Lower leg skin (tissue), 3 donors: ENCODE measurements around the gene PLCB1.

Experiments
- CTCF ChIP-seq, 3 donors: fragments of 450-650 bp; IDR thresholded peaks; one replicate each; pipeline ENCODE4 v1.5.1; 2016; ENCODE audit warnings: antibody characterized with exemption in 3 of 3, mild to moderate bottlenecking in 3 of 3, moderate library complexity in 2 of 3
- POLR2A ChIP-seq, 2 donors: fragments of 450-650 bp; IDR thresholded peaks; one replicate each; pipeline ENCODE4 v1.6.1; 2016 to 2017; ENCODE audit warnings: antibody characterized with exemption in 2 of 2, mild to moderate bottlenecking in 1 of 2, moderate library complexity in 1 of 2

GRCh38 chr20:8795404-8795803 is 663.3 kb downstream of the PLCB1 start:
- TF ChIP-seq CTCF (IDR thresholded peaks at IDR 0.05) (no peak), POLR2A (IDR thresholded peaks at IDR 0.05) (no peak)
